Measurements from ENCODE around the gene SMCO4.

- TF ChIP-seq GATA2 (IDR thresholded peaks at IDR 0.05; ENCODE audit: low read depth, low read length) (no peak), GATA3 (IDR thresholded peaks at IDR 0.05; ENCODE audit: low read depth, low read length) (no peak)
Observed at GRCh38 chr11:93512949-93513667, 30.1 kb downstream of the SMCO4 start.

Measured in SH-SY5Y (cell line).